Parathyroid adenoma (tissue), 2 donors: ENCODE measurements around the gene HOXD13.

Experiments
- H2AFZ ChIP-seq: fragments of 300-600 bp; sonication (generic); one replicate; pipeline ENCODE4 v1.7.0; 2017; ENCODE audit warnings: antibody characterized with exemption, mild to moderate bottlenecking
- H3K27ac ChIP-seq: fragments of 300-600 bp; sonication (generic); one replicate; pipeline ENCODE4 v1.7.0; 2017
- H3K27me3 ChIP-seq: fragments of 300-600 bp; sonication (generic); one replicate; pipeline ENCODE4 v1.7.0; 2017; ENCODE audit warnings: low read length; ENCODE audit not compliant: control insufficient read depth, insufficient read depth
- H3K36me3 ChIP-seq: fragments of 300-600 bp; sonication (generic); one replicate; pipeline ENCODE4 v1.7.0; 2017; ENCODE audit warnings: low read length; ENCODE audit not compliant: control insufficient read depth, insufficient read depth
- H3K4me1 ChIP-seq: fragments of 300-600 bp; sonication (generic); one replicate; pipeline ENCODE4 v1.7.0; 2017; ENCODE audit warnings: control low read depth
- H3K4me2 ChIP-seq: fragments of 300-600 bp; sonication (generic); one replicate; pipeline ENCODE4 v1.7.0; 2017; ENCODE audit warnings: low read length
- H3K4me3 ChIP-seq: fragments of 300-600 bp; sonication (generic); one replicate; pipeline ENCODE4 v1.7.0; 2017; ENCODE audit warnings: low read depth, low read length
- H3K79me2 ChIP-seq: fragments of 300-600 bp; sonication (generic); one replicate; pipeline ENCODE4 v1.7.0; 2017; ENCODE audit warnings: control low read depth
- H3K9ac ChIP-seq: fragments of 300-600 bp; sonication (generic); one replicate; pipeline ENCODE4 v1.7.0; 2017; ENCODE audit warnings: mild to moderate bottlenecking
- H3K9me3 ChIP-seq: fragments of 300-600 bp; sonication (generic); one replicate; pipeline ENCODE4 v1.7.0; 2017; ENCODE audit warnings: low read length; ENCODE audit not compliant: control insufficient read depth
- TF ChIP-seq, protein P1 (sequence below): fragments of 300-600 bp; sonication (generic); IDR thresholded peaks from one replicate; pipeline ENCODE4 v1.7.0; 2017; ENCODE audit warnings: antibody characterized with exemption, mild to moderate bottlenecking
- donor health status: primary hyperparathyroidism.

The HOXD13 gene

DNA sequence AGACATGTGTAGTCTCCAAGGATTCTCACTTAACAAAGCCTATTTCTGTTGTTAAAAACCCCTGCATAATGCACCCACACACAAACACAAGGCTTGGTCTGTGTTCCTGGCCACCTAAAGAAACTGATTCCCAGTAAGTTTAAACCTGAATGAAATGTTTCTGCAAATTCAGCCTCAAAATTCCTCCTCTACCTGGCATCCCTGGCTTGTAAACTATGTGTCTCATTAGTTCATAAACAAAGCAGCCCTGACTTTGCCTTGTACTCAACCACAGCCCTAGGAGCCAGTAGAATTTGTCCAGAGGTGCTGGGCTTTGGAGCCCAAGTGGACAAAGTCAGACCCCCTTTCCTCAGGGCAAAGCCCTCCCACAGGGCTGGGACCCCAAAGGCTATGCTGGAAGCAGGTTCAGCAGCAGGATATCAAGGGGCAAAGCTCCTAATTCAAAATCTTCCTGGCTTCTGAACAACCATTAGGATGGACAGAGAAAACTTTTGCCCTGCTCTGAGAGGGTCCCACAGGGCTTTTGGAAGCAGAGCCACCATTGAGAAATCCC, 2.6 kb upstream of the HOXD13 start:
- no peaks in the 10 kb centered on the region for H3K36me3 ChIP-seq
- peaks cover 34% of the 10 kb centered on the region for H3K27me3 ChIP-seq
- H3K27ac ChIP-seq = no peak overlapping the region
- no peaks in the 10 kb centered on the region for H3K4me1 ChIP-seq
- H3K79me2 ChIP-seq = no peaks in the 10 kb centered on the region
- no peak overlapping the region for H3K4me3 ChIP-seq
- no peaks in the 10 kb centered on the region for H3K9me3 ChIP-seq
- TF ChIP-seq, protein P1, sequence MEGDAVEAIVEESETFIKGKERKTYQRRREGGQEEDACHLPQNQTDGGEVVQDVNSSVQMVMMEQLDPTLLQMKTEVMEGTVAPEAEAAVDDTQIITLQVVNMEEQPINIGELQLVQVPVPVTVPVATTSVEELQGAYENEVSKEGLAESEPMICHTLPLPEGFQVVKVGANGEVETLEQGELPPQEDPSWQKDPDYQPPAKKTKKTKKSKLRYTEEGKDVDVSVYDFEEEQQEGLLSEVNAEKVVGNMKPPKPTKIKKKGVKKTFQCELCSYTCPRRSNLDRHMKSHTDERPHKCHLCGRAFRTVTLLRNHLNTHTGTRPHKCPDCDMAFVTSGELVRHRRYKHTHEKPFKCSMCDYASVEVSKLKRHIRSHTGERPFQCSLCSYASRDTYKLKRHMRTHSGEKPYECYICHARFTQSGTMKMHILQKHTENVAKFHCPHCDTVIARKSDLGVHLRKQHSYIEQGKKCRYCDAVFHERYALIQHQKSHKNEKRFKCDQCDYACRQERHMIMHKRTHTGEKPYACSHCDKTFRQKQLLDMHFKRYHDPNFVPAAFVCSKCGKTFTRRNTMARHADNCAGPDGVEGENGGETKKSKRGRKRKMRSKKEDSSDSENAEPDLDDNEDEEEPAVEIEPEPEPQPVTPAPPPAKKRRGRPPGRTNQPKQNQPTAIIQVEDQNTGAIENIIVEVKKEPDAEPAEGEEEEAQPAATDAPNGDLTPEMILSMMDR = no peak
- H3K4me2 ChIP-seq = no peak overlapping the region
- no peak overlapping the region for H2AFZ ChIP-seq
- no peak overlapping the region for H3K9ac ChIP-seq

DNA sequence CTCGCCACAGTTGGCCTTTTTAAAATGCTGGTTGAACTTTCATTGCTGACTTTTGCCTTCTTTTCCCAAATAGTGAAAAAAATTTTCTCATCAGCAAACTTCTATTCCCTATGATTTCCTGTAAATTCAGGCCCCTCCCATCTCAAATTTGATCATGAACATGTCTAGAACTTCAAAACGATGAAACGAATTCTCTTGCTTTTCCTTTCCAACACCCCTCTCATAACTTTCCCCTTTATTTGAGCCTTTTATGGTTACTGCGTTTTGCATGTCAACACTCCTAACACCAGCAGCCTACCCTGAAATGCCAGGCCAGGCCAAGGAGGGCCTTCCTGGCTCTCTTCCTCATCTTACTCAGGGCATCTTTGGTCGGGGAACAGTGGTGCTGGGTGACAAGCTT, 1.7 kb upstream of the HOXD13 start:
- no peaks in the 10 kb centered on the region for H3K9me3 ChIP-seq
- H3K4me1 ChIP-seq = no peaks in the 10 kb centered on the region
- H3K4me2 ChIP-seq = no peak overlapping the region
- no peak overlapping the region for H3K4me3 ChIP-seq
- no peak overlapping the region for H3K27ac ChIP-seq
- H3K27me3 ChIP-seq = peaks cover 30% of the 10 kb centered on the region
- no peak overlapping the region for H3K9ac ChIP-seq
- H3K79me2 ChIP-seq = no peaks in the 10 kb centered on the region
- no peaks in the 10 kb centered on the region for H3K36me3 ChIP-seq
- H2AFZ ChIP-seq = no peak overlapping the region
- TF ChIP-seq, protein P1 = no peak

DNA sequence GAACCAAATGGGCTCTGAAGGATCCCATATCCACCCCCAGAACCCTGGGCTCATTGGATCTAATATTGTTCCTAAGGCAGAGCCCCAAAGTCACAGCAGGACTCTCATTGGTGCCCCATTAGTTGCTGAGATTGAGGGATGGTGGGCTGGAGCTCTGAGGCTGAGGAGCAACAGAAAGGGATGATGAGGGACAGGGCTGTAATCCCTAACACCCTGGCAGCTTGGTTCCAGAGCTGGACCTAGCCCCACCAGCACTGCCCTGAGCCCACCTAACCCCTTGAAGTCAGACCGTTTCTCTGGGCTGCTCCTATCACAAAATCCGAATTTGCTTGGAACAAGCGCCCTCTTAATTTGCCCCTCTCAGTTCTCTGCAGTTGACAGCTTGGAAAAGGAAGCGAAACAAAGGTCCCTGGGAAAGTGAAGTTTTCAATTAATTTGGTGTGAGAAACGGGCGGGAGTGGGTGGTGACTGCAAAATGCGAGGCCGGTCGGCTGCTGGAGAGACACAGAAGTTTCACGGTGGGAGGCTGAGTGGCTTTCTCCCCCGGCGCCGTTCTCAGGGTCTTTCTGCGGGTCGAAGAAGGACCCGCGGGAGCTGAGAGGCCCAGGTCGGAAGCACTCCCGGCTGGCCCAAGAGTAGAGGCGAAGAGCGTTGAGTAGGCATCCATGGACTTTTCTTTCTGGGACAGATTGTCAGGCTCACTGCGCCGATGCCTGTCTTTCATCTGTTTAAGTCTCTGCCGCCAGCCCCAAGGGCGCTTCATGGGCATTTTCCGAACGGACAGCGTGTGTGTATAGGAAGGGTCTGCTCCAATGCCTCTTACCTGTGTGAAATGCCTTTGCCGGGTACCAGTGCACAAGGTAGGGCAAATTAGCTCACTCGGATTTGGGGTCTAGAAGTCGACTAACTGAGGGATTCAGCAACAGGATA, 927 bp upstream of the HOXD13 start:
- H3K9ac ChIP-seq = no peak overlapping the region
- H3K36me3 ChIP-seq = no peaks in the 10 kb centered on the region
- H3K4me3 ChIP-seq = no peak overlapping the region
- TF ChIP-seq, protein P1 = no peak
- H3K27me3 ChIP-seq = peaks cover 31% of the 10 kb centered on the region
- H3K4me1 ChIP-seq = no peaks in the 10 kb centered on the region
- H3K9me3 ChIP-seq = no peaks in the 10 kb centered on the region
- H2AFZ ChIP-seq = no peak overlapping the region
- no peak overlapping the region for H3K4me2 ChIP-seq
- no peak overlapping the region for H3K27ac ChIP-seq
- no peaks in the 10 kb centered on the region for H3K79me2 ChIP-seq

DNA sequence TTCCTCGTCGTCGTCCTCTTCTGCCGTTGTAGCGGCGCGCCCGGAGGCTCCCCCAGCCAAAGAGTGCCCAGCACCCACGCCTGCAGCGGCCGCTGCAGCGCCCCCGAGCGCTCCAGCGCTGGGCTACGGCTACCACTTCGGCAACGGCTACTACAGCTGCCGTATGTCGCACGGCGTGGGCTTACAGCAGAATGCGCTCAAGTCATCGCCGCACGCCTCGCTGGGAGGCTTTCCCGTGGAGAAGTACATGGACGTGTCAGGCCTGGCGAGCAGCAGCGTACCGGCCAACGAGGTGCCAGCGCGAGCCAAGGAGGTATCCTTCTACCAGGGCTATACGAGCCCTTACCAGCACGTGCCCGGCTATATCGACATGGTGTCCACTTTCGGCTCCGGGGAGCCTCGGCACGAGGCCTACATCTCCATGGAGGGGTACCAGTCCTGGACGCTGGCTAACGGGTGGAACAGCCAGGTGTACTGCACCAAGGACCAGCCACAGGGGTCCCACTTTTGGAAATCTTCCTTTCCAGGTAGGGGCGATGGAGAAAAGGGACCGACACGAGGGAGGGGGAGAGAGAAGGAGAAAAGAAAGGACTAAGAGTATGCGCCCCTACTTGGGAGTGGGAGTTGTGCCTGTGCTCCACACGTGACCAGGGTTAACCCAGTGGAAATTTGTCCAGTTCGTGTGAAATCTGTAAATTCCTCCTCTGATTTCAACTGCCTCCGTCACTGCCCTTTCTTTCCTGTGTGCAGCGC, 800 bp downstream of the HOXD13 start:
- no peaks in the 10 kb centered on the region for H3K79me2 ChIP-seq
- H3K4me3 ChIP-seq = no peak overlapping the region
- no peak overlapping the region for H3K9ac ChIP-seq
- H3K27ac ChIP-seq = no peak overlapping the region
- H3K9me3 ChIP-seq = no peaks in the 10 kb centered on the region
- H2AFZ ChIP-seq = no peak overlapping the region
- TF ChIP-seq, protein P1 = no peak
- peaks cover 24% of the 10 kb centered on the region for H3K27me3 ChIP-seq
- no peaks in the 10 kb centered on the region for H3K4me1 ChIP-seq
- no peaks in the 10 kb centered on the region for H3K36me3 ChIP-seq
- H3K4me2 ChIP-seq = no peak overlapping the region
